K562 (cell line): ENCODE data around the gene USHBP1. TPM values are rescaled to one million over a fixed set of nuclear protein-coding genes. Genes with fewer than 3 reads are reported as not detected.

Experiments used
- ETS2 ChIP-seq: IDR thresholded peaks from 2 replicates; pipeline ENCODE4 v1.6.1; 2016; ENCODE audit warnings: borderline replicate concordance, missing genetic modification characterization, mild to moderate bottlenecking, moderate library complexity, missing compliant biosample characterization; ENCODE audit not compliant: poor library complexity, severe bottlenecking
- ILF3 ChIP-seq: fragments of 450-650 bp; IDR thresholded peaks from 2 replicates; pipeline ENCODE4 v1.6.1; 2018; ENCODE audit warnings: antibody characterized with exemption, mild to moderate bottlenecking, moderate library complexity, borderline replicate concordance
- NFIC ChIP-seq: fragments of 450-650 bp; IDR thresholded peaks from 2 replicates; pipeline ENCODE4 v1.6.1; 2017; ENCODE audit warnings: mild to moderate bottlenecking, inconsistent platforms
- PPARD ChIP-seq: fragments of 250-450 bp; sonication (Bioruptor Pico); IDR thresholded peaks from 2 replicates; pipeline ENCODE4 v1.8.0; 2022; ENCODE audit warnings: inconsistent platforms, mild to moderate bottlenecking, moderate library complexity
- PYGO2 ChIP-seq: fragments of 450-650 bp; IDR thresholded peaks from 2 replicates; pipeline ENCODE4 v1.6.1; 2016; ENCODE audit warnings: mild to moderate bottlenecking, missing genetic modification characterization, moderate library complexity, missing compliant biosample characterization
- RUNX1 ChIP-seq: sonication (generic); IDR thresholded peaks from 2 replicates; pipeline ENCODE4 v1.6.1; 2016; ENCODE audit warnings: antibody characterized with exemption, low read depth
- SOX6 ChIP-seq: fragments of 450-650 bp; IDR thresholded peaks from 2 replicates; pipeline ENCODE4 v1.6.1; 2014; ENCODE audit warnings: mild to moderate bottlenecking
- polyA plus RNA-seq, 8 experiments: library from polyadenylated mRNA; depleted of rRNA in 4 of 8; stranded (reverse) in 5 of 8; unstranded in 3 of 8; fragments of >200 nt; fragmentation: Nextera tagmentation in 2 of 8; fragmentation: Illumina TruSeq in 1 of 8; extraction: Ambion mirVana in 2 of 8; extraction: Trizol in 1 of 8; gene quantifications; 2 replicates each; pipeline versions ENCODE4 v1.2.1 to v1.2.3, GENCODE V29; 2011 to 2014; ENCODE audit warnings: inconsistent platforms in 1 of 8, missing spikeins in 1 of 8
- total RNA-seq, 7 experiments: library from RNA; depleted of rRNA in 6 of 7; stranded (reverse); fragments of >200 nt in 6 of 7; fragmentation: Illumina TruSeq in 2 of 7; extraction: Trizol in 2 of 7; gene quantifications; 2 replicates each; pipeline versions ENCODE4 v1.2.1 to v1.2.3, GENCODE V29; 2011 to 2021; ENCODE audit warnings: low replicate concordance in 1 of 7
- TF ChIP-seq, protein P1 (sequence below): fragments of 200-800 bp; sonication (Bioruptor generic); IDR thresholded peaks from 2 replicates; pipeline ENCODE4 v1.6.1; 2017; ENCODE audit warnings: missing genetic modification characterization, missing compliant biosample characterization
- TF ChIP-seq, protein P2 (sequence below): sonication (generic); formaldehyde crosslinking; IDR thresholded peaks from 2 replicates; pipeline ENCODE4 v1.8.0; 2023; ENCODE audit warnings: mild to moderate bottlenecking, missing genetic modification reagents
- TF ChIP-seq, protein P3 (sequence below): fragments of 450-650 bp; formaldehyde crosslinking; IDR thresholded peaks from 2 replicates; pipeline ENCODE4 v1.4.0; 2022; ENCODE audit warnings: missing genetic modification characterization
- TF ChIP-seq, protein P4 (sequence below): sonication (generic); formaldehyde crosslinking; IDR thresholded peaks from 2 replicates; pipeline ENCODE4 v1.8.0; 2022; ENCODE audit warnings: mild to moderate bottlenecking, missing genetic modification reagents
- TF ChIP-seq, protein P5 (sequence below): fragments of 200-400 bp; formaldehyde crosslinking; IDR thresholded peaks from 2 replicates; pipeline ENCODE4 v1.6.1; 2017; ENCODE audit warnings: mild to moderate bottlenecking, low read depth, low read length, moderate library complexity

Gene USHBP1
- total and polyA plus RNA-seq, 9 of the 15 experiments (the other 6 are each of a cell fraction or from before 2014, with no cell fraction given) = 0.03 to 0.10 (median 0.05) TPM; not detected in 5

DNA sequence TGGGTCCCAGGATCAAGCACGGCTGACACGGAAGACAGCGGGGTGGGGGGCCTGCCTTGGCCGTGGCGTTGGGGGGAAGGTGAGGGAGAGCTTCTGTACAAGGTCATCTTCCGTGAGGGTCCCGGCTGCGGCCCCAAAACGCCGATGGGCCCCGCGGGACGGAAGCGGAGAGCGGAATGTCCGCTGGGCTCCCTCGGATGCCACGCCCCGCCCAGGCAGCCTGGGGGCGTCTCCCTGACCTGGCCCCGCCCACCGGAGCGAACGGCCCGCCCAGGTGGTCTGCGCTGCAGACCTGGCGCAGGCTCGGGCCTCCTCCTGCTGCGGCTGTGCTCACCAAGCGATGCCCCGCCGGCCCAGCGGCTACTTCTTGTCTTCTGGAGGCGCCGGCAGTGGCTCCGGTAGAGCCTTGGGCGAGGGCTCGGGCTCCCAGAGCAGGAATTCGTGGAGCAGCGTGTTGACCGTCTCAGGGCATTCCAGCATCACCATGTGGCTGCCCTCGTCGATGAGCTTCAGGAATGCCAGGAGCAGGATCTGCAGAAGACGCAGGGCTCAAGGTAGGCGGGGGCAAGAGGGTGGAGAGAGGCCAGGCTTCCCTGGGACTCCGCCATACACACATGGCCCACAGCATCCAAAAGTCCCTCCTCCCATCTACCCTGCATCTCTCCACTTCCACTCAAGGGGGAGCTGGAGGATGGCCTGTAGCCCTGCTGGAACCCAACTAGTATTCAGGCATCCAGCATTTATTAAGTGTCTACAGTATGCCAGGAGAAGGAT lies 27.9 kb upstream of the USHBP1 start (continued):
- no peak for TF ChIP-seq PPARD (CRISPR knock-in tag)
- TF ChIP-seq, protein P1, sequence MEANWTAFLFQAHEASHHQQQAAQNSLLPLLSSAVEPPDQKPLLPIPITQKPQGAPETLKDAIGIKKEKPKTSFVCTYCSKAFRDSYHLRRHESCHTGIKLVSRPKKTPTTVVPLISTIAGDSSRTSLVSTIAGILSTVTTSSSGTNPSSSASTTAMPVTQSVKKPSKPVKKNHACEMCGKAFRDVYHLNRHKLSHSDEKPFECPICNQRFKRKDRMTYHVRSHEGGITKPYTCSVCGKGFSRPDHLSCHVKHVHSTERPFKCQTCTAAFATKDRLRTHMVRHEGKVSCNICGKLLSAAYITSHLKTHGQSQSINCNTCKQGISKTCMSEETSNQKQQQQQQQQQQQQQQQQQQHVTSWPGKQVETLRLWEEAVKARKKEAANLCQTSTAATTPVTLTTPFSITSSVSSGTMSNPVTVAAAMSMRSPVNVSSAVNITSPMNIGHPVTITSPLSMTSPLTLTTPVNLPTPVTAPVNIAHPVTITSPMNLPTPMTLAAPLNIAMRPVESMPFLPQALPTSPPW (CRISPR knock-in tag) = peak; percentile 17; the same call in 1 of the 2 replicates
- no peak; the same call in 1 of the 2 replicates for TF ChIP-seq RUNX1
- TF ChIP-seq, protein P2, sequence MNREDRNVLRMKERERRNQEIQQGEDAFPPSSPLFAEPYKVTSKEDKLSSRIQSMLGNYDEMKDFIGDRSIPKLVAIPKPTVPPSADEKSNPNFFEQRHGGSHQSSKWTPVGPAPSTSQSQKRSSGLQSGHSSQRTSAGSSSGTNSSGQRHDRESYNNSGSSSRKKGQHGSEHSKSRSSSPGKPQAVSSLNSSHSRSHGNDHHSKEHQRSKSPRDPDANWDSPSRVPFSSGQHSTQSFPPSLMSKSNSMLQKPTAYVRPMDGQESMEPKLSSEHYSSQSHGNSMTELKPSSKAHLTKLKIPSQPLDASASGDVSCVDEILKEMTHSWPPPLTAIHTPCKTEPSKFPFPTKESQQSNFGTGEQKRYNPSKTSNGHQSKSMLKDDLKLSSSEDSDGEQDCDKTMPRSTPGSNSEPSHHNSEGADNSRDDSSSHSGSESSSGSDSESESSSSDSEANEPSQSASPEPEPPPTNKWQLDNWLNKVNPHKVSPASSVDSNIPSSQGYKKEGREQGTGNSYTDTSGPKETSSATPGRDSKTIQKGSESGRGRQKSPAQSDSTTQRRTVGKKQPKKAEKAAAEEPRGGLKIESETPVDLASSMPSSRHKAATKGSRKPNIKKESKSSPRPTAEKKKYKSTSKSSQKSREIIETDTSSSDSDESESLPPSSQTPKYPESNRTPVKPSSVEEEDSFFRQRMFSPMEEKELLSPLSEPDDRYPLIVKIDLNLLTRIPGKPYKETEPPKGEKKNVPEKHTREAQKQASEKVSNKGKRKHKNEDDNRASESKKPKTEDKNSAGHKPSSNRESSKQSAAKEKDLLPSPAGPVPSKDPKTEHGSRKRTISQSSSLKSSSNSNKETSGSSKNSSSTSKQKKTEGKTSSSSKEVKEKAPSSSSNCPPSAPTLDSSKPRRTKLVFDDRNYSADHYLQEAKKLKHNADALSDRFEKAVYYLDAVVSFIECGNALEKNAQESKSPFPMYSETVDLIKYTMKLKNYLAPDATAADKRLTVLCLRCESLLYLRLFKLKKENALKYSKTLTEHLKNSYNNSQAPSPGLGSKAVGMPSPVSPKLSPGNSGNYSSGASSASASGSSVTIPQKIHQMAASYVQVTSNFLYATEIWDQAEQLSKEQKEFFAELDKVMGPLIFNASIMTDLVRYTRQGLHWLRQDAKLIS (CRISPR knock-in tag) = no peak
- TF ChIP-seq, protein P3, sequence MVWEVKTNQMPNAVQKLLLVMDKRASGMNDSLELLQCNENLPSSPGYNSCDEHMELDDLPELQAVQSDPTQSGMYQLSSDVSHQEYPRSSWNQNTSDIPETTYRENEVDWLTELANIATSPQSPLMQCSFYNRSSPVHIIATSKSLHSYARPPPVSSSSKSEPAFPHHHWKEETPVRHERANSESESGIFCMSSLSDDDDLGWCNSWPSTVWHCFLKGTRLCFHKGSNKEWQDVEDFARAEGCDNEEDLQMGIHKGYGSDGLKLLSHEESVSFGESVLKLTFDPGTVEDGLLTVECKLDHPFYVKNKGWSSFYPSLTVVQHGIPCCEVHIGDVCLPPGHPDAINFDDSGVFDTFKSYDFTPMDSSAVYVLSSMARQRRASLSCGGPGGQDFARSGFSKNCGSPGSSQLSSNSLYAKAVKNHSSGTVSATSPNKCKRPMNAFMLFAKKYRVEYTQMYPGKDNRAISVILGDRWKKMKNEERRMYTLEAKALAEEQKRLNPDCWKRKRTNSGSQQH (CRISPR knock-in tag) = no peak
- no peak for TF ChIP-seq ETS2 (tag)
- no peak for TF ChIP-seq ILF3
- 0 out of 2 replicates have a peak, but pooled peaks have one; percentile 11 for TF ChIP-seq NFIC
- TF ChIP-seq SOX6 = no peak; the same call in 1 of the 2 replicates
- TF ChIP-seq, protein P4, sequence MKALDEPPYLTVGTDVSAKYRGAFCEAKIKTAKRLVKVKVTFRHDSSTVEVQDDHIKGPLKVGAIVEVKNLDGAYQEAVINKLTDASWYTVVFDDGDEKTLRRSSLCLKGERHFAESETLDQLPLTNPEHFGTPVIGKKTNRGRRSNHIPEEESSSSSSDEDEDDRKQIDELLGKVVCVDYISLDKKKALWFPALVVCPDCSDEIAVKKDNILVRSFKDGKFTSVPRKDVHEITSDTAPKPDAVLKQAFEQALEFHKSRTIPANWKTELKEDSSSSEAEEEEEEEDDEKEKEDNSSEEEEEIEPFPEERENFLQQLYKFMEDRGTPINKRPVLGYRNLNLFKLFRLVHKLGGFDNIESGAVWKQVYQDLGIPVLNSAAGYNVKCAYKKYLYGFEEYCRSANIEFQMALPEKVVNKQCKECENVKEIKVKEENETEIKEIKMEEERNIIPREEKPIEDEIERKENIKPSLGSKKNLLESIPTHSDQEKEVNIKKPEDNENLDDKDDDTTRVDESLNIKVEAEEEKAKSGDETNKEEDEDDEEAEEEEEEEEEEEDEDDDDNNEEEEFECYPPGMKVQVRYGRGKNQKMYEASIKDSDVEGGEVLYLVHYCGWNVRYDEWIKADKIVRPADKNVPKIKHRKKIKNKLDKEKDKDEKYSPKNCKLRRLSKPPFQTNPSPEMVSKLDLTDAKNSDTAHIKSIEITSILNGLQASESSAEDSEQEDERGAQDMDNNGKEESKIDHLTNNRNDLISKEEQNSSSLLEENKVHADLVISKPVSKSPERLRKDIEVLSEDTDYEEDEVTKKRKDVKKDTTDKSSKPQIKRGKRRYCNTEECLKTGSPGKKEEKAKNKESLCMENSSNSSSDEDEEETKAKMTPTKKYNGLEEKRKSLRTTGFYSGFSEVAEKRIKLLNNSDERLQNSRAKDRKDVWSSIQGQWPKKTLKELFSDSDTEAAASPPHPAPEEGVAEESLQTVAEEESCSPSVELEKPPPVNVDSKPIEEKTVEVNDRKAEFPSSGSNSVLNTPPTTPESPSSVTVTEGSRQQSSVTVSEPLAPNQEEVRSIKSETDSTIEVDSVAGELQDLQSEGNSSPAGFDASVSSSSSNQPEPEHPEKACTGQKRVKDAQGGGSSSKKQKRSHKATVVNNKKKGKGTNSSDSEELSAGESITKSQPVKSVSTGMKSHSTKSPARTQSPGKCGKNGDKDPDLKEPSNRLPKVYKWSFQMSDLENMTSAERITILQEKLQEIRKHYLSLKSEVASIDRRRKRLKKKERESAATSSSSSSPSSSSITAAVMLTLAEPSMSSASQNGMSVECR = peak; percentile 32; the same call in 1 of the 2 replicates
- TF ChIP-seq, protein P5, sequence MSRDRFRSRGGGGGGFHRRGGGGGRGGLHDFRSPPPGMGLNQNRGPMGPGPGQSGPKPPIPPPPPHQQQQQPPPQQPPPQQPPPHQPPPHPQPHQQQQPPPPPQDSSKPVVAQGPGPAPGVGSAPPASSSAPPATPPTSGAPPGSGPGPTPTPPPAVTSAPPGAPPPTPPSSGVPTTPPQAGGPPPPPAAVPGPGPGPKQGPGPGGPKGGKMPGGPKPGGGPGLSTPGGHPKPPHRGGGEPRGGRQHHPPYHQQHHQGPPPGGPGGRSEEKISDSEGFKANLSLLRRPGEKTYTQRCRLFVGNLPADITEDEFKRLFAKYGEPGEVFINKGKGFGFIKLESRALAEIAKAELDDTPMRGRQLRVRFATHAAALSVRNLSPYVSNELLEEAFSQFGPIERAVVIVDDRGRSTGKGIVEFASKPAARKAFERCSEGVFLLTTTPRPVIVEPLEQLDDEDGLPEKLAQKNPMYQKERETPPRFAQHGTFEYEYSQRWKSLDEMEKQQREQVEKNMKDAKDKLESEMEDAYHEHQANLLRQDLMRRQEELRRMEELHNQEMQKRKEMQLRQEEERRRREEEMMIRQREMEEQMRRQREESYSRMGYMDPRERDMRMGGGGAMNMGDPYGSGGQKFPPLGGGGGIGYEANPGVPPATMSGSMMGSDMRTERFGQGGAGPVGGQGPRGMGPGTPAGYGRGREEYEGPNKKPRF = no peak
- no peak for TF ChIP-seq PYGO2
